Endometrial microvascular endothelial cells (primary cell): Measurements from ENCODE around the gene BATF2. TPM values are rescaled to one million over a fixed set of nuclear protein-coding genes. Genes with fewer than 3 reads are reported as not detected.

Experiments used
- in situ Hi-C: cut with HindIII; loops from 2 replicates; pipeline ENCODE4 v1.10.0; 2017; ENCODE audit warnings: low sequenced_read_pairs, low pct_unique_long_range_greater_than_20kb; ENCODE audit errors: inconsistent ontology term
- total RNA-seq: library from RNA; depleted of rRNA; stranded (reverse); fragments of >200 nt; gene quantifications from one replicate; pipeline ENCODE4 v1.2.3, GENCODE V29; 2015; ENCODE audit errors: inconsistent ontology term

The BATF2 gene
- total RNA-seq, 1 donor from 2014 or later = 2.8 TPM

GRCh38 chr11:64974124-64974523, 22.6 kb downstream of the BATF2 start:
- in situ Hi-C loops = no loop called here

- in situ Hi-C loops = no loop called here
Measured at GRCh38 chr11:64971421-64972233, 25.1 kb downstream of the BATF2 start, which contains the start of gene MAJIN. Gene MAJIN, minus strand, starts transcription at chr11:64972108. Its CDS starts 12,703 bp downstream, at chr11:64959405.

GRCh38 chr11:64970731-64971151, 26.0 kb downstream of the BATF2 start:
- in situ Hi-C loops = no loop called here

GRCh38 chr11:64969209-64969608, 27.6 kb downstream of the BATF2 start:
- in situ Hi-C loops = no loop called here

- in situ Hi-C loops = no loop called here
Measured at GRCh38 chr11:64967375-64967774, 29.4 kb downstream of the BATF2 start.

- in situ Hi-C loops = no loop called here
Measured at GRCh38 chr11:64963072-64963631, 33.6 kb downstream of the BATF2 start.

GRCh38 chr11:64960719-64961118, 36.1 kb downstream of the BATF2 start:
- in situ Hi-C loops = no loop called here

GRCh38 chr11:64959498-64959897, 37.3 kb downstream of the BATF2 start:
- in situ Hi-C loops = no loop called here

GRCh38 chr11:64954201-64954600, 42.6 kb downstream of the BATF2 start:
- in situ Hi-C loops = no loop called here

- in situ Hi-C loops = no loop called here
Measured at GRCh38 chr11:64951529-64951928, 45.2 kb downstream of the BATF2 start.

- in situ Hi-C loops = no loop called here
Measured at GRCh38 chr11:64947208-64947814, 49.5 kb downstream of the BATF2 start.

Other genes starting within 250 kb of the BATF2 start
- gene PYGM, start 237.0 kb downstream of the BATF2 start, total RNA-seq = not detected
- 167 TPM for gene SF1, start 218.4 kb downstream of the BATF2 start, total RNA-seq
- 42.8 TPM for gene MAP4K2, start 193.8 kb downstream of the BATF2 start, total RNA-seq
- 34.0 TPM for gene MEN1, start 186.4 kb downstream of the BATF2 start, total RNA-seq
- 0.19 TPM for gene CDC42BPG, start 152.3 kb downstream of the BATF2 start, total RNA-seq
- 202 TPM for gene EHD1, start 118.3 kb downstream of the BATF2 start, total RNA-seq
- gene ATG2A, start 79.8 kb downstream of the BATF2 start, total RNA-seq = 26.2 TPM
- gene PPP2R5B, start 72.3 kb downstream of the BATF2 start, total RNA-seq = 26.5 TPM
- gene GPHA2, start 61.1 kb downstream of the BATF2 start, total RNA-seq = not detected
- gene MAJIN, start 24.9 kb downstream of the BATF2 start, total RNA-seq = not detected
- gene ARL2, start 17.2 kb upstream of the BATF2 start, total RNA-seq = 92.0 TPM
- gene SNX15, start 30.5 kb upstream of the BATF2 start, total RNA-seq = 17.7 TPM
- gene SAC3D1, start 44.2 kb upstream of the BATF2 start, total RNA-seq = 17.8 TPM
- 13.3 TPM for gene NAALADL1, start 61.6 kb upstream of the BATF2 start, total RNA-seq
- 38.7 TPM for gene CDCA5, start 87.1 kb upstream of the BATF2 start, total RNA-seq
- gene ZFPL1, start 87.3 kb upstream of the BATF2 start, total RNA-seq = 33.8 TPM
- gene VPS51, start 99.2 kb upstream of the BATF2 start, total RNA-seq = 219 TPM
- gene TM7SF2, start 114.9 kb upstream of the BATF2 start, total RNA-seq = 16.6 TPM
- 16.1 TPM for gene ZNHIT2, start 120.7 kb upstream of the BATF2 start, total RNA-seq
- 393 TPM for gene FAU, start 125.2 kb upstream of the BATF2 start, total RNA-seq
- 56.2 TPM for gene MRPL49, start 125.3 kb upstream of the BATF2 start, total RNA-seq
- gene SYVN1, start 137.5 kb upstream of the BATF2 start, total RNA-seq = 33.2 TPM
- gene SPDYC, start 173.3 kb upstream of the BATF2 start, total RNA-seq = not detected
- 159 TPM for gene CAPN1, start 185.0 kb upstream of the BATF2 start, total RNA-seq